Measurements from ENCODE around the gene PHF11. TPM values are rescaled to one million over a fixed set of nuclear protein-coding genes. Genes with fewer than 3 reads are reported as not detected.

PHF11 gene
- total RNA-seq, 1 experiment from 2014 or later = 15.7 TPM

DNA sequence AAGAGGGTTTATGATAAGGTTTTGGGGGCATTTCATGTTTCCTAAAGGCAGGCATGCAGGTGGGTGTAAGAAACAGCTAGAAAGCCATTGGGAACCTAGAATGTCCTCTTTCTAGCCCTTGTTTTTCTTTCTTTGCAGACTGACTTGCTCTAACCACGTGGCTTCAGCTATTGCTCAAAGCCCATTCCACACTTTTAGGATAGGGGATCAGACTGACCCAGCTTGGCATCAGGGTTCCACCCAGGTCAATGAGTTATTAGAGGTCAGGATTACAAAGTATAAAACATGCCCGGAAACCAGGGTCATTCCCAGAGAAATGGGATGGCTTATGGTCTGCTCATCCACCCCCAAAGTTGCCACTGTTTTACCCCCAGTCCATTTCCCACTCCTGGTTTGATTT lies 16.8 kb downstream of the PHF11 start:
- in situ Hi-C loops (cut with HindIII; ENCODE audit: low pct_unique_long_range_greater_than_20kb, low sequenced_read_pairs) (no loop called here), intact Hi-C loops (cut with micrococcal nuclease; ENCODE audit: unreplicated experiment) (no loop called here)
- Histone ChIP-seq H3K9me3 (ENCODE audit: control insufficient read depth, insufficient read depth, low read depth, low read length) (no peaks in the 10 kb centered on the region), H3K4me1 (ENCODE audit: control insufficient read depth, insufficient read depth, low read length) (no peaks in the 10 kb centered on the region), H3K27ac (ENCODE audit: low read length) (no peak overlapping the region), H3K36me3 (ENCODE audit: control insufficient read depth, insufficient read depth, low read length) (no peaks in the 10 kb centered on the region), H3K4me3 (ENCODE audit: low read depth in 2 of 2, low read length in 2 of 2) (no peak overlapping the region), H3K27me3 (ENCODE audit: control insufficient read depth, insufficient read depth, low read length) (no peaks in the 10 kb centered on the region)
- ChIA-PET POLR2A (no interaction called here), CTCF (no interaction called here)
- TF ChIP-seq POLR2AphosphoS5 (IDR thresholded peaks at IDR 0.05; ENCODE audit: low read depth, low read length) (no peak), TCF7L2 (IDR thresholded peaks at IDR 0.05; ENCODE audit: low read depth, low read length) (no peak), SIN3A (IDR thresholded peaks at IDR 0.05; ENCODE audit: borderline replicate concordance, insufficient read depth, low read depth, low read length) (no peak)
- TF ChIP-seq, protein P1, sequence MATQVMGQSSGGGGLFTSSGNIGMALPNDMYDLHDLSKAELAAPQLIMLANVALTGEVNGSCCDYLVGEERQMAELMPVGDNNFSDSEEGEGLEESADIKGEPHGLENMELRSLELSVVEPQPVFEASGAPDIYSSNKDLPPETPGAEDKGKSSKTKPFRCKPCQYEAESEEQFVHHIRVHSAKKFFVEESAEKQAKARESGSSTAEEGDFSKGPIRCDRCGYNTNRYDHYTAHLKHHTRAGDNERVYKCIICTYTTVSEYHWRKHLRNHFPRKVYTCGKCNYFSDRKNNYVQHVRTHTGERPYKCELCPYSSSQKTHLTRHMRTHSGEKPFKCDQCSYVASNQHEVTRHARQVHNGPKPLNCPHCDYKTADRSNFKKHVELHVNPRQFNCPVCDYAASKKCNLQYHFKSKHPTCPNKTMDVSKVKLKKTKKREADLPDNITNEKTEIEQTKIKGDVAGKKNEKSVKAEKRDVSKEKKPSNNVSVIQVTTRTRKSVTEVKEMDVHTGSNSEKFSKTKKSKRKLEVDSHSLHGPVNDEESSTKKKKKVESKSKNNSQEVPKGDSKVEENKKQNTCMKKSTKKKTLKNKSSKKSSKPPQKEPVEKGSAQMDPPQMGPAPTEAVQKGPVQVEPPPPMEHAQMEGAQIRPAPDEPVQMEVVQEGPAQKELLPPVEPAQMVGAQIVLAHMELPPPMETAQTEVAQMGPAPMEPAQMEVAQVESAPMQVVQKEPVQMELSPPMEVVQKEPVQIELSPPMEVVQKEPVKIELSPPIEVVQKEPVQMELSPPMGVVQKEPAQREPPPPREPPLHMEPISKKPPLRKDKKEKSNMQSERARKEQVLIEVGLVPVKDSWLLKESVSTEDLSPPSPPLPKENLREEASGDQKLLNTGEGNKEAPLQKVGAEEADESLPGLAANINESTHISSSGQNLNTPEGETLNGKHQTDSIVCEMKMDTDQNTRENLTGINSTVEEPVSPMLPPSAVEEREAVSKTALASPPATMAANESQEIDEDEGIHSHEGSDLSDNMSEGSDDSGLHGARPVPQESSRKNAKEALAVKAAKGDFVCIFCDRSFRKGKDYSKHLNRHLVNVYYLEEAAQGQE (IDR thresholded peaks at IDR 0.05; ENCODE audit: insufficient read depth in 1 of 2, low read depth in 2 of 2, low read length in 1 of 2) = no peak
- TF ChIP-seq, protein P2, sequence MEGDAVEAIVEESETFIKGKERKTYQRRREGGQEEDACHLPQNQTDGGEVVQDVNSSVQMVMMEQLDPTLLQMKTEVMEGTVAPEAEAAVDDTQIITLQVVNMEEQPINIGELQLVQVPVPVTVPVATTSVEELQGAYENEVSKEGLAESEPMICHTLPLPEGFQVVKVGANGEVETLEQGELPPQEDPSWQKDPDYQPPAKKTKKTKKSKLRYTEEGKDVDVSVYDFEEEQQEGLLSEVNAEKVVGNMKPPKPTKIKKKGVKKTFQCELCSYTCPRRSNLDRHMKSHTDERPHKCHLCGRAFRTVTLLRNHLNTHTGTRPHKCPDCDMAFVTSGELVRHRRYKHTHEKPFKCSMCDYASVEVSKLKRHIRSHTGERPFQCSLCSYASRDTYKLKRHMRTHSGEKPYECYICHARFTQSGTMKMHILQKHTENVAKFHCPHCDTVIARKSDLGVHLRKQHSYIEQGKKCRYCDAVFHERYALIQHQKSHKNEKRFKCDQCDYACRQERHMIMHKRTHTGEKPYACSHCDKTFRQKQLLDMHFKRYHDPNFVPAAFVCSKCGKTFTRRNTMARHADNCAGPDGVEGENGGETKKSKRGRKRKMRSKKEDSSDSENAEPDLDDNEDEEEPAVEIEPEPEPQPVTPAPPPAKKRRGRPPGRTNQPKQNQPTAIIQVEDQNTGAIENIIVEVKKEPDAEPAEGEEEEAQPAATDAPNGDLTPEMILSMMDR (IDR thresholded peaks at IDR 0.05) = no peak
- no peak for DNase-seq (ENCODE audit: low read depth, low spot score)
- BruUV-seq (replicated peaks) = no TSS peak
- ATAC-seq = no peak

DNA sequence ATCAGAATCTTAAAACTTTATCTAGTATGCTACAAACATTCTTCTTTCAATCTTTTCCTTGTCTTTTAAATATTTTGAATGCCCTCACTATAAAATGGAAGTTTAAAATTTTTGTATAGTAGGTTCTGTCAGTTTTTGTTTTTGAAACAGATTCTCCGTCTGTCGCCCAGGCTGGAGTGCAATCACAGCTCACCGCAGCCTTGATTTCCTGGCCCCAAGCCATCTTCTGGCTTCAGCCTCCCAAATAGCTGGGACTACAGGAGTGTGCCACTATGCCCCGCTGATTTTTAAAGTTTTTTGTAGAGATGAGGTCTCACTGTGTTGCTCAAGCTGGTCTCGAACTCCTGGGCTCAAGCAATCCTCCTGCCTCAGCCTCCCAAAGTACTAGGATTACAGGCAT lies 20.7 kb downstream of the PHF11 start:
- POLR2A ChIA-PET = no interaction called here

More for the DNA sequence above, 20.7 kb downstream of the PHF11 start:
- TF ChIP-seq, protein P2 (IDR thresholded peaks at IDR 0.05) = no peak
- TF ChIP-seq, protein P1 (IDR thresholded peaks at IDR 0.05; ENCODE audit: insufficient read depth in 1 of 2, low read depth in 2 of 2, low read length in 1 of 2) = no peak
- TF ChIP-seq TCF7L2 (IDR thresholded peaks at IDR 0.05; ENCODE audit: low read depth, low read length) (no peak), SIN3A (IDR thresholded peaks at IDR 0.05; ENCODE audit: borderline replicate concordance, insufficient read depth, low read depth, low read length) (no peak), POLR2AphosphoS5 (IDR thresholded peaks at IDR 0.05; ENCODE audit: low read depth, low read length) (no peak)
- DNase-seq (ENCODE audit: low read depth, low spot score) (no peak), ATAC-seq (no peak)
- intact Hi-C loops (cut with micrococcal nuclease; ENCODE audit: unreplicated experiment) = no loop called here
- H3K27me3 ChIP-seq (ENCODE audit: control insufficient read depth, insufficient read depth, low read length) = no peaks in the 10 kb centered on the region
- BruUV-seq (replicated peaks) = no TSS peak
- H3K4me1 ChIP-seq (ENCODE audit: control insufficient read depth, insufficient read depth, low read length) = no peaks in the 10 kb centered on the region
- H3K27ac ChIP-seq (ENCODE audit: low read length) = no peak overlapping the region
- in situ Hi-C loops (cut with HindIII; ENCODE audit: low pct_unique_long_range_greater_than_20kb, low sequenced_read_pairs) = no loop called here
- CTCF ChIA-PET = no interaction called here
- no peaks in the 10 kb centered on the region for H3K9me3 ChIP-seq (ENCODE audit: control insufficient read depth, insufficient read depth, low read depth, low read length)
- no peak overlapping the region for H3K4me3 ChIP-seq (ENCODE audit: low read depth in 2 of 2, low read length in 2 of 2)
- no peaks in the 10 kb centered on the region for H3K36me3 ChIP-seq (ENCODE audit: control insufficient read depth, insufficient read depth, low read length)
